GM18909 (cell line): ENCODE measurements around the gene TOMM70.
"Not testable (repeated sequence)": the region's sequence is repeated elsewhere in the genome, so short reads cannot be mapped to it uniquely, and the experiment has no call there.

Experiments
- ATAC-seq: cut with Tn5 transposase; IDR thresholded peaks from one replicate; pipeline ENCODE4 v1.9.1; 2021; ENCODE audit warnings: mild to moderate bottlenecking; ENCODE audit not compliant: unreplicated experiment, poor library complexity

Gene TOMM70

DNA sequence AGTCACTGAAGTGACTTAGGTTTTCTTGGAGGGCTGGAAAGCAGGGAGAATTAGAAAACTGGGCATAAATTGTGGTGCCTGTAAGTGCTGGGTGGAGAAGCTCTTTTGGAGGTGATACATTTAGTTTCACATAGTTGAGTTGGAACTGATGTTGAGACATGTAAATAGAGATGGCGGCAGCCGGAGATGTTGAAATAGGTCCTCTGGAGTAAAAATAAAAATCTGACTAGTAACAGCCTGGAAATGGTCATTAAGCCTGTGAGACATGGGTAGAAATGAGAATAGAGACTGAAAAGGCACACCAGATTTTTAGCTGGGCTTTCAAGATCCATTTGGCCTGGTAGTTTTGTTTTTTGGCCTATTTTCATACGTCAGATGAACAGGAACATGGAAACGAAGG lies 69.2 kb downstream of the TOMM70 start:
- no peak for ATAC-seq

DNA sequence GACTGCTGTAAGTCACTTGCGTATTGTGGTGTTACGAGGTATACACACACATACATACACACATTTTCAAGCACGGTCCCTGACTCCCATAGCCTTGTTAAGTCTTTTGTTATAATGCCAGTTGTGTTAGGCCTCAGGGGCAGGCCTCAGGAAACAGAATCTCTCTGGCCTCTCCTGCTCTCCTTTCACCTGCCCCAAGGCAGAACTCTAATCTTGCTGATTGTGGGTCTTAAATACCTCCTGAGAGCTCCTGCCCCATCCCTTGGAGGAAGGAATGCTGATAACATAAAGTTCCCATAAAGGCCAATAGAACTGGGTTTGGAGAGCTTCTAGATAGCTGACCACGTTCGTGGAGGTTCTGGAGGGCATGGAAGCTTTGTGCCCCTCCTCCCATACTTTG lies 70.2 kb downstream of the TOMM70 start:
- no peak for ATAC-seq

DNA sequence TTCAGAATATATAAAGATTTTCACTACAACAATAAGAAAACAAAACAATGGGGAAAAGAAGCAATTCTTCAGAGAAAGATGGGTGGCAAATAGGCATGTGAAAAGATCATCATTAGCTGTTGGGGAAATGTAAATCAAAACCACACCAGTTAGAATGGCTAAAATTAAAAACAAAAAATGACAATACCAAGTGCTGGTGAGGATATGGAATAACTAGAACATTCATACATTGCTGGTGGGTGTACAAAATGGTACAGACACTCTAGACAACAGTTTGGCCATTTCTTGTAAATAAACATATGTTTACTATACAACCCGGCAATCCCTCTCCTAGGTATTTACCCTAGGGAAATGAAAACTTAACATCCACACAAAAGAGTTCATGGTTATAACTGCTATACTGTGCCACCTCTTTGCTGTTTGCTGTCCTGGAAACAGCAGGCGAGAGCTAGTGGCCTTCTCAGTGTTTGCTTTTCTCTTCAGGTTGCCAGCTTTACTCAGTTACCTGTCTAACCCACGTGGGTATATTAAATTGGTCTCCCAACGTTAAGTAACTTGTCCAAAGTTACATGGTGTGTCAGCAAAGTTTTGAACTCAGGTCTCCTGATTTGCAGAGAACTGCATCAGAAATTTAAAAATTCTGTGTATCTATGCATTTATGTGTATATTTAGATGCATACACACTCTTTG lies 70.9 kb downstream of the TOMM70 start:
- ATAC-seq = no peak

DNA sequence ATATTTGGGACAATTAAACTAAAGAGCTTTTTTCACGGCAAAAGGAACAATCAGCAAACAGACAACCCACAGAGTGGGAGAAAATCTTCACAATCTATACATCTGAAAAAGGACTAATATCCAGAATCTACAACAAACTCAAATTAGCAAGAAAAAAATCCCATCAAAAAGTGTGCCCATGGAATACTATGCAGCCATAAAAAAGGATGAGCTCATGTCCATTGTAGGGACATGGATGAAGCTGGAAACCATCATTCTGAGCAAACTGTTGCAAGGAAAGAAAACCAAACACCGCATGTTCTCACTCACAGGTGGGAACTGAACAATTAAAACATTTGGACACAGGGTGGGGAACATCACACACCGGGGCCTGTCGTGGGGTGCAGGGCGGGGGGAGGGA lies 73.5 kb downstream of the TOMM70 start:
- not testable (repeated sequence) for ATAC-seq

DNA sequence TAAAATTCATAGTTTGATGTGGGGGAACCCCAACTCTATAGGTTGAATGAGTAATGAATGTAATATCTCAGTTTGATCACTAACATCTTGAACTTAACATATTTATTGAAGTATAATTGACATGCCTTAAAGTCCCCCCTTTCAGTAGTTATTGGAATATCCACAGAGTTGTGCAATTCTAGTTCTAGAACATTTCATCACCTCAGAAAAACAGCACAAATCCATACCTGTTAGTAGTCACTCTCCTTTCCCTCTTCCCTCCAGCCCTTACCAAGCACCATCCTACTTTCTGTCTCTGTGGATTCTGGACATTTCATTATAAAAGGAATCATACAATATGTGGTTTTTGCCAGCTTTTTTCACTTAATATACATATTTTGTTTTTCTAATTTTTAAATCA lies 75.1 kb downstream of the TOMM70 start:
- ATAC-seq = no peak

DNA sequence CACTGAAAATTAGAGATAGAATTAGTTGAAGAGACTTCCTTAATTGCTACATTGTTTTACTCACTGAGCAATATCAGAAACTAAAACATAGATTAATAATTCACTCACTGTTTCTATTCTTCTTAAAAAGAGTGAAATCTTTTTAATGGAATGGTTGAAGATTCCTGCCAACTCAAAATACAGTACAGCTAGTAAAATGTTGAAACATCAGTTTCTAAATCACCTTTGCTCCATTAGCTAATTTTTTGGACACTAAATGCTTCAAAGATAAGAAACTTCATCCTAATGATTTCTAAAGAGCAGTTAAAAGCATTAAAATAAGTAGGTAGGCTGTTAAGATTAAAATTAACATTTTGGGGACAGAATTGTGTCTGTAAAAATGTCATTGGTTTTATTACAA lies 76.8 kb downstream of the TOMM70 start:
- no peak for ATAC-seq

DNA sequence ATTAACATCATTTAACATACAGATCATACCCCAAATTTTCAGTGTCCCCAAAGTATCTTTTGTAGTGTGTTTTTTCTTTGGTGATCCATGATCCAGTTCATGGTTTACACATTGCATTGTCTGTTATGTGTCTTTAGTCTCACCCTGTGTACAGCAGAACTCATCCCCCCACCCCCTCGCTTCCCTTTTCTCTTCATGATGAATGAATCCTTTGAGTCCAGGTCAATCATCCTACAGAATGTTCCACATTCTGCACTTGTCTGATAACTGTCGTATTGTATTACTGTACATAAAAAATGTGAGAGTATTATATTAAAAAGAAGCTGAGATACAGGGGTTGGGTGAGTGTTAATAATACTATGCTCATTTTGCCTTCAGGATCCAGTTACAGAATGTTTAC lies 80.9 kb downstream of the TOMM70 start:
- no peak for ATAC-seq

DNA sequence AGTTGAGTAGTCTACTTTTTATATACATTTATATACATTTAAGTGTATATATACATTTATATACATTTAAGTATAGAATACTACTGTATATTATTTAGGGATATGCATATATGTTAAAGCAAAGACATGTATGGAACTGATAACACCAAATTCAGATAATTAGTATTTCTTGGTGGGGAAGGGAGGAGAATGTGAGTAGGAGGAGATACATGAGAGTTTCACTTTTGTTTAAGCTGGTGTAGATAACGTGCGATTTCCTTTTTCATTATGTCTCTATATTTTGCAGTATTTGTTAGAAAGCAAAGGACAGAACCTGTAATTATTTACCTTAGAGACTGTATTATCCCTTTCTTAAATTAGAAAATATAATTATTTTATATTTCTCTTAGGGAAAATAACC lies 83.0 kb downstream of the TOMM70 start:
- peak; percentile 75 for ATAC-seq

DNA sequence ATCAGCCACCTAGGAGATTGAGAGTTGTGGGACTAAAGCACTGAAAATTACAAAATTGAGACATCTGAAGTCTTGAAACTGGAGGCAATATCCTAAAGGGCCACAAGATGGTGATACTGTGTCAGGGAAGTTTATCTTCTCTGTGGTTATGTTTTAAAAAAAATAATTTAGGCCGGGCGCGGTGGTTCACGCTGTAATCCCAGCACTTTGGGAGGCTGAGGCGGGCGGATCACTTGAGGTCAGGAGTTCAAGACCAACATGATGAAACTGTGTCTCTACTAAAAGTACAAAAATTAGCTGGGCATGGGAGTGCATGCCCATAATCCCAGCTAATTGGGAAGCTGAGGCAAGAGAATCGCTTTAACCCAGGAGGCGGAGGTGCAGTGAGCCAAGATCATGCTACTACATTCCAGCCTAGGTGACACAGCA lies 84.2 kb downstream of the TOMM70 start:
- ATAC-seq = peak; percentile 78
